Effector memory CD4-positive, alpha-beta T cell (primary cell): Measurements from ENCODE around the gene KRT1.

Experiments
- DNase-seq, 3 donors: peaks; one replicate each; pipeline ENCODE4 v3.0.0-alpha.2; 2020
- H3K27ac ChIP-seq: 2 replicates; pipeline ENCODE4 v1.7.0; 2013; ENCODE audit warnings: mild to moderate bottlenecking, low read length, moderate library complexity; ENCODE audit not compliant: insufficient read depth, poor library complexity, severe bottlenecking
- H3K27me3 ChIP-seq: replicated peaks from 2 replicates; pipeline ENCODE4 v1.7.0; 2013; ENCODE audit warnings: mild to moderate bottlenecking, low read length; ENCODE audit not compliant: insufficient read depth, control insufficient read depth, poor library complexity, severe bottlenecking
- H3K36me3 ChIP-seq: 2 replicates; pipeline ENCODE4 v1.7.0; 2013; ENCODE audit warnings: mild to moderate bottlenecking, low read length, moderate library complexity; ENCODE audit not compliant: control insufficient read depth, insufficient read depth
- H3K4me1 ChIP-seq: 2 replicates; pipeline ENCODE4 v1.7.0; 2013; ENCODE audit warnings: low read length, mild to moderate bottlenecking; ENCODE audit not compliant: control insufficient read depth, insufficient read depth, poor library complexity, severe bottlenecking
- H3K4me3 ChIP-seq: 2 replicates; pipeline ENCODE4 v1.7.0; 2013; ENCODE audit warnings: low read length, low read depth, mild to moderate bottlenecking; ENCODE audit not compliant: insufficient read depth, poor library complexity, severe bottlenecking
- H3K9me3 ChIP-seq: 2 replicates; pipeline ENCODE4 v1.7.0; 2013; ENCODE audit warnings: mild to moderate bottlenecking, low read length, moderate library complexity; ENCODE audit not compliant: control insufficient read depth

The KRT1 gene

DNA sequence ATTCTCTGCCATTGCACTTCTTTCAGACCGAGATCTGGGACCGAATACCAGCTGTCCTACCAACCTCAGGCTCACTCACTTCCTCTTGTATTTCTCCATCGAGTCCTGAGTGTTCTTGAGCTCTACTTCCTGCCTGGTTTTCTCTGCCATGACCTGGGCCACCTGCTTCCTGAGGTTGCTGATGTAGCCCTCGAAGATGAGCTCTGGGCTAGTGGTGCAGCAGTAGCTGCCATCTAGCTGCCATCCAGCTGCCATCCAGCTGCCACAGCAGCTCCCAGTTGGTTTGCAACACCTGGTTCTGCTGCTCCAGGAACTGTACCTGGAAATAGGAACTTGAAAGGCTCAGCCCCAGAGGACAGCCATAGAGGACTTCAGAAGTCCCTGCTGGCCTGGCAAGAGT is 46.8 kb downstream of the KRT1 start:
- no peaks in the 10 kb centered on the region for H3K36me3 ChIP-seq
- no peak overlapping the region for H3K4me3 ChIP-seq
- no peak overlapping the region for H3K27ac ChIP-seq
- no peak for DNase-seq
- peaks cover 14% of the 10 kb centered on the region for H3K4me1 ChIP-seq
- H3K9me3 ChIP-seq = no peaks in the 10 kb centered on the region
- no peaks in the 10 kb centered on the region for H3K27me3 ChIP-seq

- no peak overlapping the region for H3K27ac ChIP-seq
- H3K27me3 ChIP-seq = no peaks in the 10 kb centered on the region
- H3K4me3 ChIP-seq = no peak overlapping the region
- DNase-seq = no peak
- H3K36me3 ChIP-seq = no peaks in the 10 kb centered on the region
- H3K4me1 ChIP-seq = peaks cover 14% of the 10 kb centered on the region
- H3K9me3 ChIP-seq = no peaks in the 10 kb centered on the region
Measured at GRCh38 chr12:52632656-52633055, 47.6 kb downstream of the KRT1 start.

DNA sequence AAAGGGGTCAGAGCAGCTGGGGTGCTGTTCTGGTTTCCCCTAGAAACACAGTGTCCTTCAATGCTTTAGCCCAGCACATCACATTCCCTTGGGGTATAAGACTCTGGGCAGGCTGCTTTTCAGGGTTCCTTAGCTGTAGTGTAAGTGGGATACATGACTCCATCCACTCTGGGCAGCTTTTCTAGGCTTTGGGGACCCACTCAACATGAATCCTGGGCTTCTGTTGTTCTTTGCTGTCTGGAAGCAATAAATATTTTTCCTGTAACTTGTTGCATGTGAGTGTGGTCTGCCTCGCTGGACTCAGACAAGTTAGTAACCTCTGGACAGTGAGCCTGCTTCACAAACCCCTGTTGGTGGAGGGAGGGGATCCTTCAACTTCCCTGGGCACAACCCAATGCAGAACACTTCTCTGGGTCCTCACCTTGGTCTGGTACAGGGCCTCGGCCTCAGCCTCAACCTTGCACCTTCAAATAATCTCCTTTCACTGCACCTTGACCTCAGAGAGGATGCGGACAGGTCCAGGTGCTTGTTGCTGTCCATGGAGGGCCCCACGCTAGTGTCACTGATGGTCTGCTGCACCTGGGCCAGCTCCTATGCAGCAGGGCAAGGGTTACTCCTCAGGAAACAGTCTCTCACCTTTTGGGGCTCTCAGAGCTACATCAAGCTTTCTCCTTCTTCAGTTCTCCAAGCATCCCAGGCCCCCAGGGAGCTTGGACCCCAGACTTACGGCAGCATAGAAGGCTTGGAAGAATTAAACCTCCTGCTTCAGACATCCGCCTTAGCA is 48.3 kb downstream of the KRT1 start:
- peaks cover 14% of the 10 kb centered on the region for H3K4me1 ChIP-seq
- DNase-seq = no peak

GRCh38 chr12:52631264-52631663 is 48.9 kb downstream of the KRT1 start:
- Histone ChIP-seq H3K27me3 (no peaks in the 10 kb centered on the region), H3K4me3 (no peak overlapping the region), H3K36me3 (no peaks in the 10 kb centered on the region), H3K27ac (no peak overlapping the region), H3K9me3 (no peaks in the 10 kb centered on the region), H3K4me1 (peaks cover 14% of the 10 kb centered on the region)
- DNase-seq = no peak

More for the DNA sequence above, 48.3 kb downstream of the KRT1 start:
- Histone ChIP-seq H3K9me3 (no peaks in the 10 kb centered on the region), H3K4me3 (no peak overlapping the region), H3K27me3 (no peaks in the 10 kb centered on the region), H3K27ac (no peak overlapping the region), H3K36me3 (no peaks in the 10 kb centered on the region)

DNA sequence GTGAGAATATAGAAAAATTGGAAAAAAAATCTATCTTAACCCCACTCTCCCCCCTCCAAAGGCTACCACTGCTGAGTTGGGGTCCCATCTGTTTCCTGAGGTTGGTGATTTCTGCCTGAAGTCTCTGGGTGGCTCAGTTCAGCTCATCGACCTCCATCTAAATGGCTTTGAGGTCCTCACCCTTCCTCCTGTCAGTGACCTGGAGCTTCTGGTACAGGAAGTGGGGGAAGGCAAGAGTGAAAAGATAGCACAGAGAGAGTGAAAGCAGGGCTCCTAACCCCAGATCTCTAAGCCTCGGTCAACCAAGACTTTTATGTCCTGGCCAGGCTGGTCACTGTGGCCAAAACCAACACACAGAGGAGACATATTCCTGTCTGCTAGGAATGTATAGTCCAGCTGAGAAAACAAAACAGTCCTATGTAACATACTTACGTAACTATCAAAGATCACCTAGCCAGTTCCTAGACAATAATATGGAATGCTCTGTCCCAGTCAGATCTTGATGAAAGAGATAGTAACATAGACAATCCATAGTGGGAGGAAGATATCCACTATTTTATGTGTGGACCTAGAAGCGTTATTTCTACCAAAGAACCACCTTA is 49.5 kb downstream of the KRT1 start:
- H3K36me3 ChIP-seq = no peaks in the 10 kb centered on the region
- H3K27me3 ChIP-seq = no peaks in the 10 kb centered on the region
- no peaks in the 10 kb centered on the region for H3K9me3 ChIP-seq
- no peak overlapping the region for H3K4me3 ChIP-seq
- H3K4me1 ChIP-seq = peaks cover 14% of the 10 kb centered on the region
- DNase-seq = no peak
- no peak overlapping the region for H3K27ac ChIP-seq

DNA sequence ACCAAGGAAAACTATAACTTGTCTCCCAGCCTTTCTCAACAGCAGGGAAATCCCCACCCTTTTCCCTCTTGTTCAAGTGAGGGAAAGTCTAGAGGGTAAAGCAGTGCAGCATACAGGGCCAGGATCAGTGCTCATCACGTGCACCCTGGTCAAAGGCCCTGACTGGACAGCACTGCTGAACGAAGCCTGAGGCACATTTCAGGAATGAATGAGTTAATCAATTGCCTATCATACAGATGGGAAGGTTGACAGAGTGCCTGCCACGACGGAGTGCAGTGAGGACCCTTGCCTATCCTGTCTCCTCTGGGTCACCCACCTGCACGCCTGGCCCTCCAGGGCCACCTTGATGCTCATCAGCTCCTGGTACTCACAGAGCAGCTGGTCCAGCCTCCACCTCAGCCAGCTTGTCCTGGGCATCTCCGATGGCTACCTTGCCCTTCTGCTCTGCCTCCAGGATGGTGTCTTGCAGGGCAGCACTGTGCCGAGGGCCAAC is 50.2 kb downstream of the KRT1 start:
- Histone ChIP-seq H3K4me1 (peaks cover 14% of the 10 kb centered on the region), H3K9me3 (no peaks in the 10 kb centered on the region), H3K27ac (no peak overlapping the region), H3K36me3 (no peaks in the 10 kb centered on the region), H3K4me3 (no peak overlapping the region), H3K27me3 (no peaks in the 10 kb centered on the region)
- no peak for DNase-seq

GRCh38 chr12:52629281-52630007 is 50.8 kb downstream of the KRT1 start:
- no peak overlapping the region for H3K27ac ChIP-seq
- no peaks in the 10 kb centered on the region for H3K36me3 ChIP-seq
- no peaks in the 10 kb centered on the region for H3K9me3 ChIP-seq
- H3K4me1 ChIP-seq = peaks cover 14% of the 10 kb centered on the region
- H3K27me3 ChIP-seq = no peaks in the 10 kb centered on the region
- DNase-seq = no peak
- no peak overlapping the region for H3K4me3 ChIP-seq

- H3K27me3 ChIP-seq = no peaks in the 10 kb centered on the region
- no peak overlapping the region for H3K27ac ChIP-seq
Measured at GRCh38 chr12:52628841-52629240, 51.4 kb downstream of the KRT1 start.

GRCh38 chr12:52628111-52628507 is 52.1 kb downstream of the KRT1 start:
- H3K36me3 ChIP-seq = no peaks in the 10 kb centered on the region
- H3K4me3 ChIP-seq = no peak overlapping the region
- H3K27ac ChIP-seq = no peak overlapping the region
- peaks cover 14% of the 10 kb centered on the region for H3K4me1 ChIP-seq
- no peak for DNase-seq
- no peaks in the 10 kb centered on the region for H3K27me3 ChIP-seq
- H3K9me3 ChIP-seq = no peaks in the 10 kb centered on the region

More at GRCh38 chr12:52628841-52629240, 51.4 kb downstream of the KRT1 start:
- Histone ChIP-seq H3K36me3 (no peaks in the 10 kb centered on the region), H3K9me3 (no peaks in the 10 kb centered on the region), H3K4me1 (peaks cover 14% of the 10 kb centered on the region), H3K4me3 (no peak overlapping the region)
- no peak for DNase-seq
